GM19099 (cell line): ENCODE results near the gene SLITRK3.

Experiments
- POLR2A ChIP-seq: IDR thresholded peaks from 3 replicates; pipeline ENCODE4 v1.6.1; 2011; ENCODE audit warnings: low read depth; ENCODE audit not compliant: insufficient read length; ENCODE audit errors: extremely low read depth

SLITRK3 gene

DNA sequence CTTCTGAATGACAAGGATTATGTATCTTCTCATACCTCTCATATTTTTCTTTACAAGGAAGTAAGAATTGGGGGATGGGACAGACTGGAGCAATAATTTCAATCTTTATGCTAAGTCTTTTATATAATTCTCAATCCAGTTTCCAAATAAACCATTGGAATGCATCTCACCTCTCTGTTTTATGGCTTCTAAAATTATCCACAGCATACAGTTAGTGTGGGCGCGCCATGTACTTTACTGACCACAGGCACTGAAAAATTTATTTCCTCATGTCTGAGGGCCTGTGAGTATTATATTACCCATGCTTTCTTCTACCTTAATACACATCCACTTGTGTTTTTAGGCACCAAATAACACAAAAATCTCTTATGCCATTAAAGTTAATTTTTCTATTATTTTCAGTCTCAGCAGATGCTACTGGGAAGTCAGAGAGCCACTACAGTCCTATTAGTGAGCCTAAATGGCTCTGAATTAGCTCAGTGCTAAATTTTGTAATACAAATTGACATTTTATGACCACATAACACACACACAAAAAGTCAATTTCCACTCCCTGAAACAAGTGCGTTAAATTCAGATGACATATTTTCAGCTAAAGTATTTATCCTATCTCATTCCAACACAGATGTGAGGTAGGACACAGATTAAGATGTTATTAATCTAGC is 39.3 kb downstream of the SLITRK3 start:
- TF ChIP-seq POLR2A = no peak

DNA sequence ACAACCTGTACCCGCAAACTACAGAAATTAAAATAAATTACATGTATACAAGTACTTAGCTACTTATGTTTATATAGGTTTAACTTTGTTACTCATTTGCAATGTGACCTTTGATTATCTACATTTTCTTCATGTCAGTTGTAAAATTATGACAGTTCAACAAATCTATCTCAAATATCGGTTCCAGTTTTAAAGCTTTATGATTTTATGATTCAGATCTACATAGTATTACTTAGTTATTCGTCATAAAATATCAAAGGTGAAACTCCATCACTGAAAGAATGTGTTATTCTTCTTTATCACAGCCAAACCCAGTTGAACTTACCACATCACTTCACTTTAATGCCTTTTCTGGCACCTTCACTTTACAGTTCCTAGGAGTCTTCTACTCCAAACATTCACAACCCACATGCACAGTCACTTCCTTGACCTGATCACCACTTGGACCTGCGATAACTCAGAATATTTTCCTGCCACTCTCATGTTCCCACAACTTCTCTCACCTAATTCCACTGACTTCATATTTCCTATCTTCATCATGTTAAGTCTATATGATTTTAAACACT is 47.2 kb downstream of the SLITRK3 start:
- no peak for TF ChIP-seq POLR2A

DNA sequence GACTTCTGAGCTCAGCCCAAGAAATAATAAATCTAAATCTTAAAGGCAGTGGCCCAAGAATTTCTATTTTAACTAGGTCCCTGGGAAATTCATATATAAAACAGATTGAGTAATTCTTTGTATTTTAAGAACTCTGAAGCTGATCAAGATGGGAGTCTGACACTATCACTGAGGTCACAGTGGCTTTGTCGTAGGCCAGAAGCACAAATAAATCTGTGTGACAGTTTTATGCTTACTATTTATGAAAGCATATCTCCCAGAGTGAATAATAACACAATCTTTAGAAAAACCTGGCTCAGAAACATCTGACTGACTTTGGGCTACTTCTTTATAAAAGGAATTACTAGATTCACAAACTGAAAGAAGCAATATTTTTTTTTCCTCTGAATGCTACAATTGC is 51.9 kb downstream of the SLITRK3 start:
- no peak for TF ChIP-seq POLR2A
